IMR-90 (cell line): Measurements from ENCODE around the gene ASTN2. TPM values are rescaled to one million over a fixed set of nuclear protein-coding genes. Genes with fewer than 3 reads are reported as not detected.

Source experiments
- ATAC-seq: fragments of 200-7000 bp; cut with Tn5 transposase; 2 replicates; pipeline ENCODE4 v1.9.1; 2020; ENCODE audit warnings: low read depth, mild to moderate bottlenecking, moderate library complexity
- BruUV-seq: library from RNA; stranded (reverse); fragments of 400-500 nt; replicated peaks from 2 replicates; lab custom pipeline; 2021; lab: Mats Ljungman, UMichigan
- CTCF ChIA-PET: fragments of 300-600 bp; formaldehyde crosslinking; extraction: SDS; loops from one replicate; lab custom pipeline; 2021; ENCODE audit warnings: antibody characterized with exemption; lab: Yijun Ruan, JAX
- POLR2A ChIA-PET: fragments of 300-600 bp; sonication (Branson Sonifier 250); formaldehyde crosslinking; loops from one replicate; lab custom pipeline; 2022; ENCODE audit warnings: antibody characterized with exemption; ENCODE audit not compliant: unreplicated experiment; lab: Charles Lee
- DNase-seq: peaks from one replicate; pipeline ENCODE4 v3.0.0; 2013
- H2AFZ ChIP-seq: replicated peaks from 2 replicates; pipeline ENCODE3; 2013; ENCODE audit warnings: low read length, mild to moderate bottlenecking; ENCODE audit not compliant: poor library complexity
- H2AK5ac ChIP-seq: 2 replicates; pipeline ENCODE4 v1.6.1; 2013; ENCODE audit warnings: low read depth, low read length, inconsistent platforms
- H2AK9ac ChIP-seq: replicated peaks from 2 replicates; pipeline ENCODE3; 2013; ENCODE audit warnings: mild to moderate bottlenecking, low read depth, low read length, moderate library complexity; ENCODE audit not compliant: poor library complexity
- H2BK120ac ChIP-seq: 2 replicates; pipeline ENCODE4 v1.6.1; 2013; ENCODE audit warnings: low read depth, low read length, inconsistent platforms
- H2BK15ac ChIP-seq: 3 replicates; pipeline ENCODE4 v1.6.1; 2013; ENCODE audit warnings: low read depth, low read length, inconsistent platforms
- H2BK20ac ChIP-seq: 2 replicates; pipeline ENCODE4 v1.6.1; 2013; ENCODE audit warnings: low read depth, mild to moderate bottlenecking, inconsistent platforms, low read length, moderate library complexity
- H2BK5ac ChIP-seq: 2 replicates; pipeline ENCODE4 v1.6.1; 2013; ENCODE audit warnings: mild to moderate bottlenecking, low read depth, low read length, inconsistent platforms; ENCODE audit not compliant: poor library complexity, severe bottlenecking
- H3K14ac ChIP-seq: replicated peaks from 2 replicates; pipeline ENCODE4 v1.6.1; 2013; ENCODE audit warnings: low read depth, low read length, inconsistent platforms
- H3K18ac ChIP-seq: 2 replicates; pipeline ENCODE4 v1.6.1; 2013; ENCODE audit warnings: low read depth, low read length, control low read depth
- H3K23ac ChIP-seq: 2 replicates; pipeline ENCODE4 v1.6.1; 2013; ENCODE audit warnings: low read depth, low read length, inconsistent platforms
- H3K27ac ChIP-seq: 2 replicates; pipeline ENCODE4 v1.5.1; 2013; ENCODE audit warnings: mild to moderate bottlenecking, control low read depth, low read length; ENCODE audit not compliant: insufficient read depth
- H3K27me3 ChIP-seq: 2 replicates; pipeline ENCODE4 v1.6.1; 2013; ENCODE audit warnings: low read length; ENCODE audit not compliant: control insufficient read depth, insufficient read depth
- H3K36me3 ChIP-seq: 2 replicates; pipeline ENCODE4 v1.6.1; 2013; ENCODE audit warnings: low read length, mixed read lengths; ENCODE audit not compliant: control insufficient read depth, insufficient read depth
- H3K4ac ChIP-seq: 2 replicates; pipeline ENCODE4 v1.6.1; 2013; ENCODE audit warnings: low read depth, low read length, inconsistent platforms
- H3K4me1 ChIP-seq: 2 replicates; pipeline ENCODE4 v1.6.1; 2013; ENCODE audit warnings: low read length, mixed read lengths; ENCODE audit not compliant: control insufficient read depth, insufficient read depth
- H3K4me2 ChIP-seq: 2 replicates; pipeline ENCODE4 v1.6.1; 2013; ENCODE audit warnings: low read depth, mild to moderate bottlenecking, control low read depth, low read length, moderate library complexity
- H3K4me3 ChIP-seq: 2 replicates; pipeline ENCODE4 v1.5.1; 2013; ENCODE audit warnings: low read depth, mild to moderate bottlenecking, control low read depth, low read length, moderate library complexity; ENCODE audit not compliant: insufficient read depth
- H3K56ac ChIP-seq: 2 replicates; pipeline ENCODE4 v1.6.1; 2013; ENCODE audit warnings: low read length, inconsistent platforms; ENCODE audit not compliant: insufficient read depth; ENCODE audit errors: extremely low read depth
- H3K79me1 ChIP-seq, 2 experiments: 2 replicates each; pipeline ENCODE4 v1.6.1; 2013; ENCODE audit warnings: low read length in 2 of 2, inconsistent platforms in 1 of 2, low read depth in 1 of 2
- H3K9ac ChIP-seq: 2 replicates; pipeline ENCODE4 v1.6.1; 2013; ENCODE audit warnings: low read depth, low read length, control low read depth
- H3K9me1 ChIP-seq: 2 replicates; pipeline ENCODE4 v1.6.1; 2013; ENCODE audit warnings: low read length, inconsistent platforms; ENCODE audit not compliant: insufficient read depth
- H3K9me3 ChIP-seq: 2 replicates; pipeline ENCODE4 v1.6.1; 2013; ENCODE audit warnings: low read length; ENCODE audit not compliant: control insufficient read depth, insufficient read depth
- H4K20me1 ChIP-seq: 2 replicates; pipeline ENCODE4 v1.6.1; 2013; ENCODE audit warnings: low read length, inconsistent platforms; ENCODE audit not compliant: insufficient read depth
- H4K5ac ChIP-seq: 2 replicates; pipeline ENCODE4 v1.6.1; 2013; ENCODE audit warnings: mild to moderate bottlenecking, low read depth, low read length, control low read depth
- H4K8ac ChIP-seq, 2 experiments: 2 replicates each; pipeline ENCODE4 v1.6.1; 2013; ENCODE audit warnings: low read depth in 2 of 2, low read length in 2 of 2, control low read depth in 1 of 2, inconsistent platforms in 1 of 2
- H4K91ac ChIP-seq: 2 replicates; pipeline ENCODE4 v1.6.1; 2013; ENCODE audit warnings: low read depth, low read length, inconsistent platforms; ENCODE audit not compliant: insufficient read depth
- BHLHE40 ChIP-seq: fragments of 150-350 bp; IDR thresholded peaks from 2 replicates; pipeline ENCODE4 v1.6.1; 2016; ENCODE audit warnings: mild to moderate bottlenecking, low read depth, low read length
- WGBS, 2 experiments: methylation state at CpG; one replicate each; pipeline versions ENCODE4 v1.1.5 to v1.1.7; 2013; ENCODE audit warnings: missing lambda C conversion rate in 2 of 2; ENCODE audit not compliant: insufficient read length in 1 of 2; ENCODE audit errors: extremely low coverage in 2 of 2; 5-methylcytosine and 5-hydroxymethylcytosine counted together
- dilution Hi-C: fragments of 300-500 bp; cut with HindIII; formaldehyde crosslinking; loops from one replicate; pipeline ENCODE4 v1.14.3; 2018; ENCODE audit warnings: low sequenced_read_pairs; ENCODE audit not compliant: unreplicated experiment
- in situ Hi-C: fragments of 300-500 bp; cut with MboI; formaldehyde crosslinking; loops from 3 replicates; pipeline ENCODE4 v1.14.3; 2019; ENCODE audit warnings: low sequenced_read_pairs, inconsistent platforms, mixed read lengths
- intact Hi-C: fragments of 100-400 bp; cut with micrococcal nuclease; formaldehyde crosslinking; loops from 2 replicates; pipeline ENCODE4 v1.10.0; 2022
- polyA plus RNA-seq, 3 experiments: library from polyadenylated mRNA; depleted of rRNA; stranded (reverse); fragments of >200 nt; gene quantifications; 2 replicates each; pipeline ENCODE4 v1.2.3, GENCODE V29; 2012; ENCODE audit warnings: low replicate concordance in 1 of 3
- total RNA-seq: library from RNA; depleted of rRNA; stranded (reverse); fragments of >200 nt; gene quantifications from 2 replicates; pipeline ENCODE4 v1.2.3, GENCODE V29; 2012

ASTN2 gene
- total and polyA plus RNA-seq, 2 of the 4 experiments (the other 2 are of a cell fraction), result 3.8 to 6.8 TPM

DNA sequence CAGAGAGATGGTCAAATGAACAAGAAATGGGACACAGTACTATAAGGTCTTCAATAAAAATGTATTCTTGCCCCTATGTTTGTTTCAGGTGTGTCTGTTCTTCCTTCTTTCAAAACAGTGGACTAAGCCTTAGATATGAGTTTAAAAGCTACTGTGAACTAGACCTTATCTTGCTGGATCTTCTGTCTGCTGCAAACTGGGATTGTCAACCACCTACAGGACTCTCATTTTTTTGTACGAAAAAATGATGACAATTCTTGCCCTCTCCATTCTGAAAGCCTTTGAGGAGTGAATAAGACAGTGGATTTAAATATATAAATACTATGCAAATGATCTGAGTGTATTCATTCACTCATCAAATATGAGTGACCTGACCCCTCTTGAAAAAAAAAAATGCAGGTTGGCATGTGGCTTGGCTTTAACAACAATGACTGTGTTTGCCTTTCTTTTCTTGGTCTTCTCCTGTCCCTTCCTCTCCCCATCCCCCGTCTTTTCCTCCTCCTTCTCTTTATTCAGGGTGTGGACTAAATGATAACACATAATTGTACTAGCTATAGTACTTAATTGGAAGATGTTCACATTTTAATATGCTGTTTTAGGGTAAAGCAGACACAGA, 963.2 kb downstream of the ASTN2 start:
- no peak overlapping the region for H2BK20ac ChIP-seq
- CTCF ChIA-PET, result interaction anchor here (1.5 kb wide), 1 partner anchor 19 kb away, joined by 4 read pairs; no protein-coding TSS in a partner anchor
- H3K36me3 ChIP-seq, result no peaks in the 10 kb centered on the region
- no peak overlapping the region for H3K9ac ChIP-seq
- no peak overlapping the region for H3K4me2 ChIP-seq
- H3K56ac ChIP-seq, result no peak overlapping the region
- no peak overlapping the region for H4K5ac ChIP-seq
- POLR2A ChIA-PET, result interaction anchor here (0.5 kb wide), 1 partner anchor 21 kb away, joined by 4 read pairs; no protein-coding TSS in a partner anchor
- no peak overlapping the region for H2AFZ ChIP-seq
- intact Hi-C loops, result no loop called here
- no peak overlapping the region for H2BK120ac ChIP-seq
- H3K14ac ChIP-seq, result no peak overlapping the region
- H3K79me1 ChIP-seq, result no peaks in the 10 kb centered on the region
- H2AK5ac ChIP-seq, result no peak overlapping the region
- TF ChIP-seq BHLHE40, result no peak
- H2AK9ac ChIP-seq, result no peak overlapping the region
- H4K20me1 ChIP-seq, result no peaks in the 10 kb centered on the region
- no CpG with 5 or more reads among the region's 2 CpGs for WGBS, 2 experiments
- no peak overlapping the region for H3K27ac ChIP-seq
- no peak overlapping the region for H4K8ac ChIP-seq
- no peak overlapping the region for H3K23ac ChIP-seq
- H3K4me1 ChIP-seq, result peaks cover 5% of the 10 kb centered on the region
- H3K4me3 ChIP-seq, result no peak overlapping the region
- no peak overlapping the region for H2BK5ac ChIP-seq
- in situ Hi-C loops, result no loop called here
- H4K91ac ChIP-seq, result no peak overlapping the region
- H3K9me3 ChIP-seq, result peaks cover 2% of the 10 kb centered on the region
- no TSS peak for BruUV-seq
- H3K9me1 ChIP-seq, result peaks cover 3% of the 10 kb centered on the region; the same call in 1 of the 2 replicates
- dilution Hi-C loops, result no loop called here
- H3K4ac ChIP-seq, result no peak overlapping the region
- H3K27me3 ChIP-seq, result no peaks in the 10 kb centered on the region
- DNase-seq (no peak), ATAC-seq (no peak)
- H2BK15ac ChIP-seq, result no peak overlapping the region
- no peak overlapping the region for H3K18ac ChIP-seq
